Right renal cortex interstitium (tissue), 3 donors: ENCODE measurements around the gene CACNA2D1. TPM values are rescaled to one million over a fixed set of nuclear protein-coding genes. Genes with fewer than 3 reads are reported as not detected.

Experiments used
- DNase-seq, 3 donors: peaks; one replicate each; pipeline ENCODE4 v3.0.0-alpha.2; 2013; ENCODE audit warnings: low read depth in 3 of 3, low spot score in 2 of 3
- polyA plus RNA-seq, 3 donors: library from polyadenylated mRNA; unstranded; fragments of 120-200 nt; gene quantifications; one replicate each; pipeline ENCODE4 v1.2.1, GENCODE V29; 2013; ENCODE audit not compliant: insufficient read length in 3 of 3

CACNA2D1 gene
- 10 to 100 TPM; 24.8 to 27.1 (median 25.3) TPM for polyA plus RNA-seq

GRCh38 chr7:82443547-82444219, at the start of gene CACNA2D1:
CACNA2D1 (minus strand) TSS chr7:82443777.
- DNase-seq: peak; percentile 33 to 64 (median 60)

- DNase-seq: peak in 1 of 3 donors; percentile 6
Observed at GRCh38 chr7:82481499-82482097, 38.0 kb upstream of the CACNA2D1 start.

- no peak for DNase-seq
Observed at GRCh38 chr7:82477733-82478515, 34.3 kb upstream of the CACNA2D1 start.

GRCh38 chr7:82472966-82473365, 29.4 kb upstream of the CACNA2D1 start:
- no peak for DNase-seq

GRCh38 chr7:82471351-82472020, 27.9 kb upstream of the CACNA2D1 start:
- no peak for DNase-seq

- no peak for DNase-seq
Observed at GRCh38 chr7:82469207-82469606, 25.6 kb upstream of the CACNA2D1 start.

GRCh38 chr7:82468435-82468834, 24.9 kb upstream of the CACNA2D1 start:
- no peak for DNase-seq

GRCh38 chr7:82467020-82467419, 23.4 kb upstream of the CACNA2D1 start:
- DNase-seq: no peak

- DNase-seq: no peak
Observed at GRCh38 chr7:82464372-82464771, 20.8 kb upstream of the CACNA2D1 start.

GRCh38 chr7:82455295-82455694, 11.7 kb upstream of the CACNA2D1 start:
- no peak for DNase-seq

- no peak for DNase-seq
Observed at GRCh38 chr7:82450759-82451158, 7.2 kb upstream of the CACNA2D1 start.

GRCh38 chr7:82449910-82450309, 6.3 kb upstream of the CACNA2D1 start:
- DNase-seq: no peak

GRCh38 chr7:82446897-82447296, 3.3 kb upstream of the CACNA2D1 start:
- no peak for DNase-seq

- DNase-seq: no peak
Observed at GRCh38 chr7:82445271-82445670, 1.7 kb upstream of the CACNA2D1 start.

- no peak for DNase-seq
Observed at GRCh38 chr7:82444220-82444909, 788 bp upstream of the CACNA2D1 start.

GRCh38 chr7:82443036-82443546, 486 bp downstream of the CACNA2D1 start:
- peak in 1 of 3 donors; percentile 43 for DNase-seq

- peak in 1 of 3 donors; percentile 24 for DNase-seq
Observed at GRCh38 chr7:82442492-82443035, 1.0 kb downstream of the CACNA2D1 start.

- no peak for DNase-seq
Observed at GRCh38 chr7:82441669-82442478, 1.7 kb downstream of the CACNA2D1 start.

GRCh38 chr7:82438521-82438920, 5.1 kb downstream of the CACNA2D1 start:
- DNase-seq: no peak
